Neutrophil (primary cell): Measurements from ENCODE around the gene SH3PXD2B.
"Not testable (repeated sequence)": the region's sequence is repeated elsewhere in the genome, so short reads cannot be mapped to it uniquely, and the experiment has no call there.

Source experiments
- H3K27ac ChIP-seq: fragments of 200-600 bp; sonication (generic); 2 replicates; pipeline ENCODE4 v1.5.1; 2016; ENCODE audit warnings: mild to moderate bottlenecking, moderate library complexity
- H3K27me3 ChIP-seq: fragments of 200-600 bp; sonication (generic); 2 replicates; pipeline ENCODE4 v1.6.0; 2016; ENCODE audit warnings: mild to moderate bottlenecking
- H3K36me3 ChIP-seq: fragments of 200-600 bp; sonication (generic); 2 replicates; pipeline ENCODE4 v1.5.1; 2017
- H3K4me1 ChIP-seq, 2 experiments: fragments of 200-600 bp in 1 of 2; sonication (generic) in 1 of 2; 1 replicate in 1 of 2; 2 replicates in 1 of 2; pipeline versions ENCODE4 v1.5.1 to v1.6.1; 2013 to 2016; ENCODE audit warnings: low read depth in 1 of 2, low read length in 1 of 2, mild to moderate bottlenecking in 1 of 2, moderate library complexity in 1 of 2; ENCODE audit not compliant: control insufficient read depth in 1 of 2, insufficient read depth in 1 of 2
- H3K4me3 ChIP-seq, 2 experiments: fragments of 200-600 bp in 1 of 2; sonication (generic) in 1 of 2; 1 replicate in 1 of 2; 2 replicates in 1 of 2; pipeline ENCODE4 v1.5.1; 2013 to 2016; ENCODE audit warnings: low read depth in 1 of 2, low read length in 1 of 2, mild to moderate bottlenecking in 1 of 2, moderate library complexity in 1 of 2
- H3K9me3 ChIP-seq: fragments of 200-600 bp; sonication (generic); 2 replicates; pipeline ENCODE4 v1.5.1; 2016
- TF ChIP-seq, protein P1 (sequence below): fragments of 200-600 bp; sonication (generic); IDR thresholded peaks from 2 replicates; pipeline ENCODE4 v1.5.1; 2016; ENCODE audit warnings: antibody characterized with exemption

Gene SH3PXD2B

DNA sequence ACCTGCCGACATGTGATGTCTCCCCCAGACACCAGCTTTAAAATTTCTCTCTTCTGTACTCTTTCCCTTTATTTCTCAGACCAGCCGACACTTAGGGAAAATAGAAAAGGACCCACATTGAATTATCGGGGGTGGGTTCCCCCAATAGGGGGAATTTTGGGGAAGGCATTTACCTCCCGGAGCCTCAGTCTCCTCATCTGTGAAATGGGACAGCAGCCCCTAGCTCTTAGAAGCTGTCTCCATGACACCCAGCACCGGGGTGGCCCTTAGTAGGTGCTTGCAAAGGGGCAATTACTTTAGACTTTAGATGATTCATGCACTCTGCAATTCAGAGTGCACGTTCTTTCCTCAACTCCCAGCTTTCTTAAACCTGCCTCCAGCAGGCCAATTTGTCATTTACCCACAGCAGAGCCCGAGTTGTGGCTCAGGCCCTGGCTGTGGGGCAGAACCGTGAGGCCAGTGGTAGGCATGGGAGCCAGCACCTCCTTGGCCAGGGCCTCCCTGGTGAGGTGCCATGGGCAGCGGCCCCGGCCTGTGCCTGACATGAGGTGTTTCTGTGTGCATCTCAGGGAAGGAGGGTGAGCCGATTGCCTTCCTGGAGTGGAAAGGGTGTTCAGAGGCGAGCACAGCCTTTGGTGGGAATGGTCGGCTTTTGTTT, 51.7 kb downstream of the SH3PXD2B start:
- H3K36me3 ChIP-seq, result no peaks in the 10 kb centered on the region
- no peak overlapping the region for H3K4me3 ChIP-seq
- no peaks in the 10 kb centered on the region for H3K4me1 ChIP-seq
- TF ChIP-seq, protein P1, sequence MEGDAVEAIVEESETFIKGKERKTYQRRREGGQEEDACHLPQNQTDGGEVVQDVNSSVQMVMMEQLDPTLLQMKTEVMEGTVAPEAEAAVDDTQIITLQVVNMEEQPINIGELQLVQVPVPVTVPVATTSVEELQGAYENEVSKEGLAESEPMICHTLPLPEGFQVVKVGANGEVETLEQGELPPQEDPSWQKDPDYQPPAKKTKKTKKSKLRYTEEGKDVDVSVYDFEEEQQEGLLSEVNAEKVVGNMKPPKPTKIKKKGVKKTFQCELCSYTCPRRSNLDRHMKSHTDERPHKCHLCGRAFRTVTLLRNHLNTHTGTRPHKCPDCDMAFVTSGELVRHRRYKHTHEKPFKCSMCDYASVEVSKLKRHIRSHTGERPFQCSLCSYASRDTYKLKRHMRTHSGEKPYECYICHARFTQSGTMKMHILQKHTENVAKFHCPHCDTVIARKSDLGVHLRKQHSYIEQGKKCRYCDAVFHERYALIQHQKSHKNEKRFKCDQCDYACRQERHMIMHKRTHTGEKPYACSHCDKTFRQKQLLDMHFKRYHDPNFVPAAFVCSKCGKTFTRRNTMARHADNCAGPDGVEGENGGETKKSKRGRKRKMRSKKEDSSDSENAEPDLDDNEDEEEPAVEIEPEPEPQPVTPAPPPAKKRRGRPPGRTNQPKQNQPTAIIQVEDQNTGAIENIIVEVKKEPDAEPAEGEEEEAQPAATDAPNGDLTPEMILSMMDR, result no peak
- no peaks in the 10 kb centered on the region for H3K9me3 ChIP-seq
- peaks cover 11% of the 10 kb centered on the region for H3K27me3 ChIP-seq
- H3K27ac ChIP-seq, result no peak overlapping the region

DNA sequence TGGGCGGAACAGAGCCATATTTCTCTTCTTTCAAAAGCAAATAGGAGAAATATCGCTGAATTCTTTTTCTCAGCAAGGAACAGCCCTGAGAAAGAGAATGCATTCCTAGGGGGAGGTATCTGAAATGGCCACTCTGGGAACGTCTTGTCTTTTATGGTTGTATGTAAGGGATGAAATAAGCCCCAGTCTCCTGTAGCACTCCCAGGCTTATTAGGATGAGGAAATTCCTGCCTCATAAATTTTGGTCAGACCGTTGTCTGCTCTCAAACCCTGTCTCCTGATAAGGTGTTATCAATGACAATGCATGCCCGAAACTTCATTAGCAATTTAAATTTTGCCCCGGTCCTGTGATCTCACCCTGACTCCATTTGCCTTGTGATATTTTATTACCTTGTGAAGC, 52.3 kb downstream of the SH3PXD2B start:
- H3K9me3 ChIP-seq, H3K36me3 ChIP-seq, H3K4me1 ChIP-seq, H3K27me3 ChIP-seq, H3K27ac ChIP-seq, H3K4me3 ChIP-seq: not testable (repeated sequence)

DNA sequence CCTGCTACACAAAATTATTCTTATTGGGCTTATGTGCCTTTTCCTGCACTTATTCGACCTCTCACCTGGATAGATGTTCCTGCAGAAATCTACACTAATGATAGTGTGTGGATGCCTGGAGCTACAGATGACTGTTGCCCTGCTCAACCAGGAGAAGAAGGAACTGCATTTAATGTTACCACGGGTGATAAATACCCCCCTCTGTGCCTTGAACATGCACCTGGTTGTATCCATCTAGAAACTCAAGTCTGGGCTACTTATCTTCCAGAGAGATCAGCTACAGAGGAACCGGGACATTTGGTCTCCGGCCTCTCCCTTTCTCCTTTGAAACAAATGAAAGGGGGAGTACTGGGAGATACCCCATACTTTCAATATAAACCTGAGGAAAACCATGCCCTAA, 54.5 kb downstream of the SH3PXD2B start:
- no peaks in the 10 kb centered on the region for H3K9me3 ChIP-seq
- H3K4me3 ChIP-seq, result no peak overlapping the region
- no peak overlapping the region for H3K27ac ChIP-seq
- H3K36me3 ChIP-seq, result no peaks in the 10 kb centered on the region
- H3K27me3 ChIP-seq, result peaks cover 7% of the 10 kb centered on the region
- no peaks in the 10 kb centered on the region for H3K4me1 ChIP-seq
- TF ChIP-seq, protein P1, result no peak

DNA sequence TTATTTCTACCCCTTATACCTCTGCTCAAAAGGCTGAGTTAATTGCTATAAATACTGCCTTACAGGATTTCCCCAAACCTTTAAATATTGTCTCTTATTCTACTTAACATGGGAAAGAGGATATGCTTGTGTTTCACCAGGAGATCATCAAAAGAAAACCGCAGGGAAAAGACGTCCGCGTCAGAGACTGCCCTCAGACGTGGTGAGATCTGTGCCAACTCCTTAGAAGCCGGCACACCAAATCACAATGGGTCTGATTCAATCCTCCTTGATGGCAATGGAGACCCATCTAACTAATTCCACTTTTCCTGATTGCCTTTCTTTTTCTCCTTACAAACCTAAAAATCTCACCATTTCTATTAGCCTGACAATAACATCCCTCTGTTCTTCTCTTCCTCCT, 55.0 kb downstream of the SH3PXD2B start:
- H3K4me3 ChIP-seq, result no peak overlapping the region
- H3K9me3 ChIP-seq, result no peaks in the 10 kb centered on the region
- TF ChIP-seq, protein P1, result no peak
- H3K27ac ChIP-seq, result no peak overlapping the region
- no peaks in the 10 kb centered on the region for H3K4me1 ChIP-seq
- no peaks in the 10 kb centered on the region for H3K36me3 ChIP-seq
- peaks cover 7% of the 10 kb centered on the region for H3K27me3 ChIP-seq

DNA sequence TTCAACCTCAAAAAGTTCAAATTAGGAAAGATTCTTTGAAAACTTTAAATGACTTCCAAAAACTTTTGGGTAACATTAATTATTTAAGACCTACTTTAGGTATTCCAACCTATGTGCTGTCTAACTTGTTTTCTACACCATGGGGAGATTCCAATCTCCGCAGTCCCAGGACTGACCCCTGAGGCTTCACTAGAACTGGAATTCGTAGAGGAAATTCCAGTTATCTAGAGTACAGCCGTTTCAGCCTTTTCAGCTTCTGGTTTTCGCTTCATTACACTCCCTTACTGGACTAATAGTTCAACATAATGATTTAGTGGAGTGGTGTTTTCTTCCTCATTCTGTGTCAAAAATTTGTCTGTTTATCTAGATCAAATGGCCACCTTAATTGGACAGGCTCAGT, 55.7 kb downstream of the SH3PXD2B start:
- H3K27me3 ChIP-seq, H3K9me3 ChIP-seq, H3K27ac ChIP-seq, H3K4me3 ChIP-seq, H3K36me3 ChIP-seq, H3K4me1 ChIP-seq: not testable (repeated sequence)

DNA sequence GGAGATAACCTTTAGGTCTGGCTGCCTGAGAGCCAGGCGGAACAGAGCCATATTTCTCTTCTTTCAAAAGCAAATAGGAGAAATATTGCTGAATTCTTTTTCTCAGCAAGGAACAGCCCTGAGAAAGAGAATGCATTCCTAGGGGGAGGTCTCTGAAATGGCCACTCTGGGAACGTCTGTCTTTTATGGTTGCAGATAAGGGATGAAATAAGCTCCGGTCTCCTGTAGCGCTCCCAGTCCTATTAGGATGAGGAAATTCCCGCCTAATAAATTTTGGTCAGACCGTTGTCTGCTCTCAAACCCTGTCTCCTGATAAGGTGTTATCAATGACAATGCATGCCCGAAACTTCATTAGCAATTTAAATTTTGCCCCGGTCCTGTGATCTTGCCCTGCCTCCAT, 57.3 kb downstream of the SH3PXD2B start:
- H3K4me1 ChIP-seq, H3K36me3 ChIP-seq, H3K27me3 ChIP-seq, H3K4me3 ChIP-seq, H3K27ac ChIP-seq, H3K9me3 ChIP-seq: not testable (repeated sequence)

DNA sequence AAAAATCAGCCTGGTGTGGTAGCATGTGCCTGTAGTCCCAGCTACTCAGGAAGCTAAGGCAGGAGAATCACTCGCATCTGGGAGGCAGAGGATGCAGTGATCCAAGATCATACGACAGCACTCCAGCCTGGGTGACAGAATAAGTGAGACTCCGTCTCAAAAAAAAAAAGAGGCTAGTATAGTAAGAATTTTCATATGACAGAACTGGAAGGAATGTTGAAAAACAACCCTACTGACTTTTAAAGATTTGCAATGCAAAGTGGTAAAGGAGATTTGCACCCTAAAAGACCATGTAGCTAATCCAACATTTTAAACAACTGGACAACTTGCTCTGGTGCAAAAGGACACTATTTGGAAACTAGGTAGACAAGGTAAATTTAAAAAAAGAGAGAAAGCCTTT, 58.1 kb downstream of the SH3PXD2B start:
- H3K27me3 ChIP-seq, result peaks cover 7% of the 10 kb centered on the region
- no peak overlapping the region for H3K27ac ChIP-seq
- TF ChIP-seq, protein P1, result no peak

More for the DNA sequence above, 58.1 kb downstream of the SH3PXD2B start:
- Histone ChIP-seq H3K4me3 (no peak overlapping the region), H3K36me3 (no peaks in the 10 kb centered on the region), H3K9me3 (no peaks in the 10 kb centered on the region), H3K4me1 (peaks cover 0 to 4% of the 10 kb centered on the region in 2 experiments)
